GM18519 (cell line): ENCODE measurements around the gene UBE2M.

ENCODE experiments used
- ATAC-seq: cut with Tn5 transposase; IDR thresholded peaks from one replicate; pipeline ENCODE4 v1.9.1; 2021; ENCODE audit warnings: mild to moderate bottlenecking, moderate library complexity; ENCODE audit not compliant: unreplicated experiment, low FRiP score

UBE2M gene

DNA sequence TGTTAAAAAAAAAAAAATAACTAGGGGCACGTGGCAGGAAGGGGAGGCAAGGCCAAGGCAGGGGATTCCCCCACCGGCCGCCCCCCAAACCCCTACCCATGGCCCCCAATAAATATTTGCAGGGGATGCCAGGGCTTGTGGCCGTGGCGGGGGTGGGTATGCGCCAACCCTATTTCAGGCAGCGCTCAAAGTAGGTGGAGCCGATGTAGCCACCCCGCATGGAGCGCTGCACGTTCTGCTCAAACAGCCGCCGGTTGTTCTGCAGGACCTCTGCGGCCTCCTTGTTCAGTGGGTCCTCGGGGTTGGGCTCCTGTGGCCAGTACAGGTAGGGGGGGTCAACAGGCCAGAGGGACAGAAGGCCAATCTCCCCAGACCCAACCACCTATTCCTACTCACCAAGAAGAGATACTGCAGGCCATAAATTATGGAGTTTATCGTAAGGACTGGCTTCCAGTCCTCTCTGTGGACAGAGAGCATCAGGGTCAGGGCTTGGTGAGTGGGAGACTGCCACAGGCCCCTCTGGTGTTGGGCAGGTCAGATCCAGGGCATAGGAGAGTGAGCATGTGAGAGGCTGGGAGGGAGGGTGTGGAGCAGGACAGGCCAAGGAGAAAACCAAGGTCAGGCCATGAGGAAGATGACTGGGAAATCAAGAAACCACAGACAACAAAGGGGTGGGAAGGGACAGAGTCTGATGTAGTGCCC is 2.3 kb downstream of the UBE2M start:
- ATAC-seq: no peak

DNA sequence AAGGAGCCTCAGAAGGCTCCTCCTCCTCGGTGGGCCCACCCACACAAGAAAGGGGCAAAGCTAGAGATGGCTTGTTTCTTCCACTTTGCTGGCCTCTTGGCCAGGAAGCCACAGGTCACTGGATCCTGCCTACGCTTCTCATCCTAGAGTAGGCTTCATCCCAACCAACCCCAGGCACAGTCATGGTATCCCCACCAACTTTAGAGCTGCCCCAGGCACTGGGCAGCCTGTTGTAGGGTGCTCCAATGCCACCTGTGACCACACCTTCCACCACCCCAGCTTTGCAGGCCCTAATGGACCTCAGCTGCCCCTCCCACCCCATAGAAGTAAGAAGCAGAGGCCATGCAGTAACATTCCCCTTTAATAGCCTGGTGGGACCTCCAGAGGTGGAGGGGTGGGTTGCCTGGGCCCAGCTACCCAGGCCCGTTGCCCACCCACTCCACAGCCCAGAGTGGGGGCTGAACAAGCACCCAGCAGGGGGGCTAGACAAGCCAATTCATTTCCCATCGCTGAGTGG is 3.0 kb downstream of the UBE2M start:
- no peak for ATAC-seq

DNA sequence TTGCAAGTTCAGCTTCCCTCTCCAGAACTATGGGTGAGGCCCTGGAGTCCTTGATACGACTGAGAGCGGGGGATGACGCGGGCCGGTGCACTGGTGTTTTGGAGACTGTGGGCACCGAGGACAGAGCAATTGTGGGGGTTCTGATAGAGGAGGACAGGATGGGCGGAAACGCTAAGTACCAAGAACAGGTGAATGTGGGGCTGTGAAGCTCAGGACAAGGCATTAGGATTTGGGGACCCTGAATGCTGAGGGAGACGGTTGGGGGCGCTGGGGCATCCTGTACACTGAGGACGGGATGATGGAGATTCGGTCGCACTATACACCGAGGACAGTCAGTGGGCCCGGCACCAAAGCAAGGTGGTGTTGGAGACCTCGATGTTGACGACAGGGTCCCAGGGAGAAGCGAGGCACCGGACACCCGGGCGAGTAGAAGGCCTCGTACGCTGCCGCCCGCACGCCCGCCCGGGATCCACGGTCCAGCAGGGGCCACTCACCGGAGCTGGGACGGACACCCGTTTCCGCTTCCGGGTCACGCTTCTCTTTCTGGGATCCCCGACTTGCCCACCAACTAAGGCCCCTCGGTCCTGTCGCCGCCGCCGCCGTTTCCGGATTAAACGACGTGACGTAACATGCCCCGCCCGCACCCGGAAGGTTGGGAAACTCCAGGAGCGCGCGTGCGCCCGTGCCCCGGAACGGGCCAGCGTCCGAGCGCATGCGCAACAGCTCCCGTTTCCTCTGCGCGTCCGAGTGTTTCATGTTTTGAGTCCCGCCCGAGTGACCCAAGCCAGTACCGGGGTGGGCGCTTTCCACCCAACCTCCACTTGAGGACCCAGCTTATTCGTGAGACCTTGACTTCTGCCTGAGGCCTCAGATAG is 3.7 kb downstream of the UBE2M start, which contains the start of gene CHMP2A:
TSS of gene CHMP2A (minus strand) at position 612 of the 875 bp plus-strand sequence. CDS start 893 bp downstream, outside the sequence.
- ATAC-seq: no peak

DNA sequence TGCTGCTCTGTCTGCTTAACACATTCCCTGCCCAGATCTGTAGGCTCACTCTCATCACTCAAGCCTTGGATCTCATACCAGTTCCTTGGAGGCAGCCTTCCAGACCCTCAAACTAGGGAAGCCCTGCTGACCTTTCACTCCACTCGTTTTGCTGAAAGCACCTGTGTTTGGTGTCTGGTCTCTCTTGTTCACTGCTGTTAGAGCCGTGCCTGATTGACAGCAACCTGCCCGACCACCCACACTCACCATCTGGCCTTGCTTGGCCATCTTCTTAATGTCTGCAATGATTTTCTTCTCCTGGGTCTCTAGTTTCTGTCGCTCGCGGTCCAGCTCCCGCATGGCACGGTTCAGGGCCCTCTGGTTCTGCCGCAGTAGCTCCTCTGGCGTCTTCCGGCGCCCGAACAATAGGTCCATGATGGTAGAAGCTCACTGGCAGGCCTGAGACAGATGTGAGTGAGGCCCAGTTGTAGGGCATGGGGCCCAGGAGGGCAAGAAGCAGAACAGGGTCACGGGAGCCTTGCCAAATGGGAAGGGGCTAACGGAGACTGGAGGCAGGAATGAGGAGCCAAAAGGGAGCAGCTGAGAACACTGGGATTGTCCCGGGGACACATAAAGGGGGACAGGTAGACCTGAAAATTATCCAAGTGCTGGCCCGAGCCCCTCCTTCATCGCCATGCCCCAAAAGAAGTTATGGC is 4.5 kb downstream of the UBE2M start:
- no peak for ATAC-seq

DNA sequence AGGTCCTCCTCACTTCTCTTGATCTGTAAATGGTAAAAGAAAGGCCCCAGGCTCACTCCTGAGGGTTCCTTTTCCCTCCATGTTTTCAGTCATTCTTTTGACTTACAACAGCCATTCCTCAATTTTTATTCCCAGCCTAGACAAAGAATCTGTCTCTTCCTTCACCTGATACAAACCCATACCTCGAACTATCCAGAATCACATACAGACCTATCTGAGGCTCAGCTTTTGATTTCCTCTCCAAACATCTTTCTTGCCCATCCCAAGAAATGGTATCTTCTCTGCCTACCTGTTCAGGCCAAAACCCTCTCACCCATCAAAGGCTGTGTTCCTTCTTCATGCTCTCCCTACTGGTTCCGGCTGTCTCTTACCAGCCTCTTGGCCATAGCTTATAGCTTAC is 5.8 kb downstream of the UBE2M start:
- no peak for ATAC-seq

DNA sequence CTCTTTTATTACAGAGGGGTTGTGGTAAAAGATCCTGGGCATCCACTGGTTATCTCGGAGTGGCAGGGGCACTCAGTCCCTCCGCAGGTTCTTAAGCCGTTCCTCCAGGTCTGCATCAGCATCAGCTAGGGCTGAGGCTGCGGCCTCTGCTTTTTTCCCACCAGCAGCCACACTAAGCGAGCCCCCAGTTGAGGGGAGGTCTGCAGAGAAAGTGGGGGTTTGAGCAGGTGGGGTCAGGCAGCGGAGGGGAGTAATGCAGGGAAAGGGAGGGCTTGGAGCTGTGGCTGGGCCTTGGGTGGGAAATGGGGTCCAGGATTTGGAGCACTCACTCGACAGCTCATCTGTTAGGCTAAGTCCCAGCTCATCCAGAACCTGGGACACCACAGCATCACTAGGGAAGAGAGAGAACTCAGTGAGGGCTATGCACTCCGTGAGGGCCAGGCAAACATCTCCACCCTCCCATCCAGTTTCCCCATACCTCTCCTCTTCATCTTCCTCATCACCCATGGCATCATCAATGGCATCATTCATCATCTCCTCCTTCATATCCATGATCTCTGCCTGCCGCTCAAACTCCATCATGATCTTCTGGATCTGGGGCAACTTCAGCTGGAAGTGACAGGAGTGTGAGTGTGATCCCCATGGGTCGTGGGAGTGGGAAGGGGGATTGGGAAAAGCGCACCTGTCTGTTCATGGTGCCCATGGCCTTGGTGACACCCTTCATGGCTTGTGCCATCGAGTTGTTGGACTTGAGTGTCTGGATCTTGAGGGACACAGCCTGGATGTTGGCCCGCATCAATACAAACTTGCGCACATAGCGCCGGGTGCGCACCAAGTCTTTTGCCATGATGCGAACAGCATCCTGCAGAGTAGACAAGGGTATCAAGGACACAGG is 6.6 kb downstream of the UBE2M start:
- no peak for ATAC-seq

DNA sequence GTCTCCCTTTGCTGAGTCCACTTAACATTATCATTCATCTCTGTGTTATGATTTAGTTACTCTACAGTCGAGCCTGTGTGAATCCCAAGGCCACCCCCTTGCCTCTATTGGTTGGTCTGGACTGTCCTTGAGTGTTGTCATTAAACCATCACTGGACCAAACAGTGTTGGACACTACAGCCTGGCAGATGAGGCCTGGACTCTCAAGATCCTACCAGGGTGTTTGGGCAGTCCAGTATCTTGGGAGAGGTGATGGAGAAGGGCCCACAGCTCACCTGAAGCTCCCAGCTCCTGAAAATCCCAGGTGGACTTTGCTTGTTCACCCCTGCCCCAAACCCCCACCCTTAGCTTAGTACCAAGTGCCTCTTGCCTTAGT is 7.3 kb downstream of the UBE2M start:
- no peak for ATAC-seq

DNA sequence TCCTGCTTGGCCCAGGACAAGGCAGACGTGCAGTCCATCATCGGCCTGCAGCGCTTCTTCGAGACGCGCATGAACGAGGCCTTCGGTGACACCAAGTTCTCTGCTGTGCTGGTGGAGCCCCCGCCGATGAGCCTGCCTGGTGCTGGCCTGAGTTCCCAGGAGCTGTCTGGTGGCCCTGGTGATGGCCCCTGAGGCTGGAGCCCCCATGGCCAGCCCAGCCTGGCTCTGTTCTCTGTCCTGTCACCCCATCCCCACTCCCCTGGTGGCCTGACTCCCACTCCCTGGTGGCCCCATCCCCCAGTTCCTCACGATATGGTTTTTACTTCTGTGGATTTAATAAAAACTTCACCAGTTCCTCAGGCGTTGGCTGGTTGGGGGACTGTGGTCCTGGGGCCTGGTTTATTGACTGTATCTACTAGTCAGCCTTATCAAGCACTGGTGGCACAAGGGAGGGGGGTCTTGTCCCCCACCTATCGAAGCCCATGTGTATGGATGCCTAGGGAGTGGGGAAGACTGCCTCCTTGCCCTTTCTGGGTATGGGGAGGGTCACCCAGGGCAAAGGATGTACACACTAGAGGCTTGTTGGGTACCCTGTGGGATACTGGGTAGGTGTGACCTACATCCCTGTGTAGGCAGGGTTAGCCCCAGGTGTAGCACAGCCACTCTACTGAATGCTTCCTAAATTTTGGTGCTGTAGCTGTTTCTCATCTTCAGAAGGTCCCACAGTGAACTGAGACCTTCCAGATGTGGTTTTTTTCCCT is 7.9 kb downstream of the UBE2M start:
- no peak for ATAC-seq

DNA sequence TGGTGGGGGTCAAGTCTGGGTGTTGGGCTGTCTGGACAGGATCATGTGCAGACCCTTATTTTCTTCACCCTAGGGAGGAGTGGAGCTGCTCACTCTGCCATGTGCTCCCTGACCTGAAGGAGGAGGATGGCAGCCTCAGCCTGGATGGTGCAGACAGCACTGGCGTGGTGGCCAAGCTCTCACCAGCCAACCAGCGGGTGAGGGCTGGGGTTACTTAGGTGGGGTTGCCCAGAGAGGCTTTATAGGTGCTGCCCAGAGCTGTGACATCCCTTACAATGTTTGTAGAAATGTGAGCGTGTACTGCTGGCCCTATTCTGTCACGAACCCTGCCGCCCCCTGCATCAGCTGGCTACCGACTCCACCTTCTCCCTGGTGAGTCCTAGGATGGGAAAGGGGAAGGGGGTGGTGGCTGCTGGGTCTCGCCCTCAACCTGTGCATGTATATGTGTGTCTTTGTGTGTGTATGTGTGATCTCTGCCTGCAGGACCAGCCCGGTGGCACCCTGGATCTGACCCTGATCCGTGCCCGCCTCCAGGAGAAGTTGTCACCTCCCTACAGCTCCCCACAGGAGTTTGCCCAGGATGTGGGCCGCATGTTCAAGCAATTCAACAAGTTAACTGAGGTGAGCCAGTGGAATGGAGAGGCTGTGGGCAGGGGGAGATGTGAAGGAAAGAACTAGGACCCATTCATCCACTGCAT is 8.6 kb downstream of the UBE2M start:
- no peak for ATAC-seq

DNA sequence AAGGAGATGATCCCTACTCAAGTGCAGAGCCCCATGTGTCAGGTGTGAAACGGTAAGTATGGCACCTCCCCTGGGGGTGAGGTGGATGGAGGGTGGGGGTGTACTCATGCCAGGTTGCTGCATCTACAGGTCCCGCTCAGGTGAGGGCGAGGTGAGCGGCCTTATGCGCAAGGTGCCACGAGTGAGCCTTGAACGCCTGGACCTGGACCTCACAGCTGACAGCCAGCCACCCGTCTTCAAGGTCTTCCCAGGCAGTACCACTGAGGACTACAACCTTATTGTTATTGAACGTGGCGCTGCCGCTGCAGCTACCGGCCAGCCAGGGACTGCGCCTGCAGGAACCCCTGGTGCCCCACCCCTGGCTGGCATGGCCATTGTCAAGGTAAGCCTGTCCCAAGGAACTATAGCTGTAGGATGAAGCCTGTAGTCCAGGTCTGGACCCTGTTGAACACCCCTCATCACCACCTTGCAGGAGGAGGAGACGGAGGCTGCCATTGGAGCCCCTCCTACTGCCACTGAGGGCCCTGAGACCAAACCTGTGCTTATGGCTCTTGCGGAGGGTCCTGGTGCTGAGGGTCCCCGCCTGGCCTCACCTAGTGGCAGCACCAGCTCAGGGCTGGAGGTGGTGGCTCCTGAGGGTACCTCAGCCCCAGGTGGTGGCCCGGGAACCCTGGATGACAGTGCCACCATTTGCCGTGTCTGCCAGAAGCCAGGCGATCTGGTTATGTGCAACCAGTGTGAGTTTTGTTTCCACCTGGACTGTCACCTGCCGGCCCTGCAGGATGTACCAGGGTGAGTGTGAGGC is 9.3 kb downstream of the UBE2M start:
- no peak for ATAC-seq

DNA sequence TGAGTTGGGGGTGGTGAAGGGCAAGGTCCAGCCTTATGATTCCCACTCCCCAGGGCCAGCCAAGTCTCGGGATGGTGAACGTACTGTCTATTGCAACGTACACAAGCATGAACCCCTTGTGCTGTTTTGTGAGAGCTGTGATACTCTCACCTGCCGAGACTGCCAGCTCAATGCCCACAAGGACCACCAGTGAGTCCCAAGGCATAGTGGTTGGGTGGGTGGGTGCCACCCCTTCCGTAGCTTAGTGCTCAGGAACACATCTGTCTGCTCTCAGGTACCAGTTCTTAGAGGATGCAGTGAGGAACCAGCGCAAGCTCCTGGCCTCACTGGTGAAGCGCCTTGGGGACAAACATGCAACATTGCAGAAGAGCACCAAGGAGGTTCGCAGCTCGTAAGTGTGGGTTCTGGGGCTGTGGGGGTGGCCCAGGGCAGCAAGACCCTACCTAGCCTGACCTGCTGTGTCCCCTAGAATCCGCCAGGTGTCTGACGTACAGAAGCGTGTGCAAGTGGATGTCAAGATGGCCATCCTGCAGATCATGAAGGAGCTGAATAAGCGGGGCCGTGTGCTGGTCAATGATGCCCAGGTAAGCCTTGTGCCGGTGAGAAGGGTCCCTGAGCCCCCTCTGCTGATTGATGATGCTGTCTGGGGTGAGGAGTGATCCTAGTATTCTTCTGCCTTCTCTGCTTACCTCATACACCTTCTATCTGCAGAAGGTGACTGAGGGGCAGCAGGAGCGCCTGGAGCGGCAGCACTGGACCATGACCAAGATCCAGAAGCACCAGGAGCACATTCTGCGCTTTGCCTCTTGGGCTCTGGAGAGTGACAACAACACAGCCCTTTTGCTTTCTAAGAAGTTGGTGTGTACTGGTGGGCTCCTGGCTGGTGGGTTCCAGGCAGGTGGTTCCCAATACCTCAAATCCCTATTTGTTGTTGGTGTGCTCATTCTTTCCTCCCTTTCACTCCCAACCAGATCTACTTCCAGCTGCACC is 10.8 kb downstream of the UBE2M start:
- ATAC-seq: no peak

DNA sequence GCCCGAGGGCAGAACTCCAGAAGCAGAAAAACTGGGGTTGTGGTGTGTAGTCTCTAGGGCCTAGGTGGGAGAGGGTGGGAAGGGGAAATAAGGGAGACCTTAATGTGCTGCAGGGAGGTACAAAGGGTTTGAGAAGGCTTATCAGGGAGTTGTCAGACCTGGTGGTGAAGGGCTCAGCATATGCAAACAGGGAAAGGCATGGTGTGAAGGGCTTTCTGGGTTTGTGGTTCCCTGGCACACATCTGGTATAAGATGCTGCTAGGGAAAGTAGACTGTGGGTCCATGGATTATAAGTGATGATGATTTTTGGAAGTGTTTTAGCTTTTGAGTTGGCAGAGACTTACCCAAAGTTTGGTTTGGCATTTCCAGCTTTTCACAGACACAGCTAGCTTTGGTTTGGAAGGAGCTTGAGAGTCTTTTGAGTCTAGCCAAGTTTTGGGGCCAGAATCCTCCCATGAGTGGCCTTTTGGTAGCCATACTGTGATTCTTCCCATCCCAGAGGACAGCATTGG is 12.3 kb downstream of the UBE2M start:
- ATAC-seq: no peak

DNA sequence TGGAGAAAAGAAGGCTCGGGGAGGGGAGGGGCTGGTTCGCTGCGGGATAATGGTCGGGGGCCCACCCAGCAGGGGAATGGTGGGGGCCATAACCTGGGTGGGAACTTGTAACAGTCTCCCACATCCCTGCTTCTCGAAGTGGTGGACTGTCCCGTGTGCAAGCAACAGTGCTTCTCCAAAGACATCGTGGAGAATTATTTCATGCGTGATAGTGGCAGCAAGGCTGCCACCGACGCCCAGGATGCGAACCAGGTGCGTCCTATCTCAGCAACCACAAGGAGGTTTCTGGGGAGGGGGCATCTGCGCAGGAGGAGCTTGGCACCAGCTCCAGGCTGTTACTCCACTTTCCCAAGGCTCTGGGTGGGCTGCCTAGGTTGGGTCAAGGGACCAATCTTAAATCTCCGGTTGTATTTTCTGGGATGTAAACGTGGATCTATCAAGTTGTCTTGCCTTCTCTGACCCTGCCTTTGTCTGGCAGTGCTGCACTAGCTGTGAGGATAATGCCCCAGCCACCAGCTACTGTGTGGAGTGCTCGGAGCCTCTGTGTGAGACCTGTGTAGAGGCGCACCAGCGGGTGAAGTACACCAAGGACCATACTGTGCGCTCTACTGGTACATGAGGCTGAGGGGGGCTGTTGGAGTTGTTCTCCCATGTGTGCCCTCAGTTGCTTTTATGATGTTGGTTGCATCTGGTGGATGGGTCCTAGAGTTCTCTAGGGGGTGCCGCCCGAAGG is 13.0 kb downstream of the UBE2M start:
- no peak for ATAC-seq

DNA sequence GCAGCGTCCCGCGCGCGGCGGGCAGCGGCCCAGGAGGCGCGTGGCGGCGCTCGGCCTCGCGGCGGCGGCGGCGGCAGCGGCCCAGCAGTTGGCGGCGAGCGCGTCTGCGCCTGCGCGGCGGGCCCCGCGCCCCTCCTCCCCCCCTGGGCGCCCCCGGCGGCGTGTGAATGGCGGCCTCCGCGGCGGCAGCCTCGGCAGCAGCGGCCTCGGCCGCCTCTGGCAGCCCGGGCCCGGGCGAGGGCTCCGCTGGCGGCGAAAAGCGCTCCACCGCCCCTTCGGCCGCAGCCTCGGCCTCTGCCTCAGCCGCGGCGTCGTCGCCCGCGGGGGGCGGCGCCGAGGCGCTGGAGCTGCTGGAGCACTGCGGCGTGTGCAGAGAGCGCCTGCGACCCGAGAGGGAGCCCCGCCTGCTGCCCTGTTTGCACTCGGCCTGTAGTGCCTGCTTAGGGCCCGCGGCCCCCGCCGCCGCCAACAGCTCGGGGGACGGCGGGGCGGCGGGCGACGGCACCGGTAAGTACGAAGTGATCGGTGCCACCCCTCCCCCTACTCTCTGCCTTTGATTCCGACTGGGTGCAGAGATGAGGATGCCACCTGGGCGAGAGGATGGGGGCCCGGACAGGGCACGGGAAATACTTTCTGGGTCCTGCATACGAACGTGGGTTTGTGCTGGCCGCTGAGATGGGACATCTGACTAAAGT is 13.7 kb downstream of the UBE2M start:
- ATAC-seq: peak; percentile 32
